BE2C (cell line): ENCODE data around the gene B3GNT7.

ENCODE experiments used
- DNase-seq: peaks from one replicate; pipeline ENCODE4 v3.0.0-alpha.2; 2020
- H3K27me3 ChIP-seq: fragments of 250-450 bp; sonication (Bioruptor Pico); 2 replicates; pipeline ENCODE4 v1.5.1; 2020; ENCODE audit warnings: mild to moderate bottlenecking
- H3K36me3 ChIP-seq: fragments of 250-450 bp; sonication (Bioruptor Pico); 2 replicates; pipeline ENCODE4 v1.5.1; 2020; ENCODE audit warnings: mild to moderate bottlenecking
- H3K4me1 ChIP-seq: fragments of 250-450 bp; sonication (Bioruptor Pico); 2 replicates; pipeline ENCODE4 v1.5.1; 2020
- H3K4me3 ChIP-seq: 2 replicates; pipeline ENCODE4 v1.5.1; 2011; ENCODE audit warnings: low read depth, low read length
- H3K9me3 ChIP-seq: fragments of 250-450 bp; sonication (Bioruptor Pico); 2 replicates; pipeline ENCODE4 v1.5.1; 2020
- CTCF ChIP-seq: IDR thresholded peaks from 2 replicates; pipeline ENCODE4 v1.5.1; 2012; ENCODE audit warnings: mild to moderate bottlenecking, low read depth, low read length

Gene B3GNT7

GRCh38 chr2:231351648-231352047 is 43.9 kb upstream of the B3GNT7 start:
- DNase-seq, result no peak
- Histone ChIP-seq H3K36me3 (no peaks in the 10 kb centered on the region), H3K27me3 (no peaks in the 10 kb centered on the region), H3K9me3 (no peaks in the 10 kb centered on the region), H3K4me3 (no peak overlapping the region), H3K4me1 (peaks cover 29% of the 10 kb centered on the region)
- TF ChIP-seq CTCF, result no peak

GRCh38 chr2:231353469-231353868 is 42.0 kb upstream of the B3GNT7 start:
- no peak for DNase-seq
- Histone ChIP-seq H3K36me3 (no peaks in the 10 kb centered on the region), H3K4me1 (peaks cover 30% of the 10 kb centered on the region), H3K27me3 (no peaks in the 10 kb centered on the region), H3K4me3 (no peak overlapping the region), H3K9me3 (no peaks in the 10 kb centered on the region)
- TF ChIP-seq CTCF, result no peak

GRCh38 chr2:231355508-231356465 is 39.7 kb upstream of the B3GNT7 start:
- Histone ChIP-seq H3K4me1 (peaks cover 45% of the 10 kb centered on the region), H3K4me3 (peak overlapping the region; percentile 18), H3K36me3 (peaks cover under 1% of the 10 kb centered on the region; the same call in 1 of the 2 replicates), H3K9me3 (no peaks in the 10 kb centered on the region), H3K27me3 (no peaks in the 10 kb centered on the region)
- peak; percentile 18 for TF ChIP-seq CTCF
- peak; percentile 58 for DNase-seq

- H3K4me1 ChIP-seq, result peaks cover 45% of the 10 kb centered on the region
- H3K4me3 ChIP-seq, result no peak overlapping the region; the same call in 1 of the 2 replicates
- no peak for TF ChIP-seq CTCF
- no peak for DNase-seq
- no peaks in the 10 kb centered on the region for H3K9me3 ChIP-seq
- H3K36me3 ChIP-seq, result peaks cover 3% of the 10 kb centered on the region; the same call in 1 of the 2 replicates
- H3K27me3 ChIP-seq, result no peaks in the 10 kb centered on the region
These were observed 39.1 kb upstream of the B3GNT7 start for GRCh38 chr2:231356466-231356844.

- no peak for TF ChIP-seq CTCF
- Histone ChIP-seq H3K4me3 (no peak overlapping the region), H3K36me3 (peaks cover 3% of the 10 kb centered on the region; the same call in 1 of the 2 replicates), H3K9me3 (no peaks in the 10 kb centered on the region), H3K27me3 (no peaks in the 10 kb centered on the region), H3K4me1 (peaks cover 45% of the 10 kb centered on the region)
- DNase-seq, result no peak
These were observed 38.5 kb upstream of the B3GNT7 start for GRCh38 chr2:231357048-231357447.

GRCh38 chr2:231357931-231358330 is 37.6 kb upstream of the B3GNT7 start:
- TF ChIP-seq CTCF, result 0 out of 2 replicates have a peak, but pooled peaks have one; percentile 1
- Histone ChIP-seq H3K36me3 (peaks cover 3% of the 10 kb centered on the region; the same call in 1 of the 2 replicates), H3K9me3 (no peaks in the 10 kb centered on the region), H3K4me3 (no peak overlapping the region), H3K4me1 (peaks cover 47% of the 10 kb centered on the region), H3K27me3 (no peaks in the 10 kb centered on the region)
- no peak for DNase-seq
